HEK293 (cell line): ENCODE measurements around the gene GDE1.

Experiments used
- KLF8 ChIP-seq: fragments of 450-650 bp; formaldehyde crosslinking; IDR thresholded peaks from 2 replicates; pipeline ENCODE4 v1.5.1; 2016; ENCODE audit warnings: missing biosample characterization, missing genetic modification characterization
- MYNN ChIP-seq: fragments of 450-650 bp; formaldehyde crosslinking; IDR thresholded peaks from 2 replicates; pipeline ENCODE4 v1.5.1; 2016; ENCODE audit warnings: missing biosample characterization, missing genetic modification characterization, borderline replicate concordance
- OVOL3 ChIP-seq: fragments of 450-650 bp; formaldehyde crosslinking; IDR thresholded peaks from 2 replicates; pipeline ENCODE4 v1.5.1; 2016; ENCODE audit warnings: missing biosample characterization, missing genetic modification characterization
- PRDM1 ChIP-seq: fragments of 450-650 bp; formaldehyde crosslinking; IDR thresholded peaks from 2 replicates; pipeline ENCODE4; 2016; ENCODE audit warnings: missing biosample characterization, missing genetic modification characterization
- PRDM10 ChIP-seq: fragments of 450-650 bp; formaldehyde crosslinking; IDR thresholded peaks from 2 replicates; pipeline ENCODE4 v1.5.1; 2016; ENCODE audit warnings: missing biosample characterization, missing genetic modification characterization
- PRDM4 ChIP-seq: fragments of 450-650 bp; formaldehyde crosslinking; IDR thresholded peaks from 2 replicates; pipeline ENCODE4 v1.5.1; 2017; ENCODE audit warnings: missing biosample characterization, missing genetic modification characterization
- SCRT1 ChIP-seq: fragments of 450-650 bp; formaldehyde crosslinking; IDR thresholded peaks from 2 replicates; pipeline ENCODE4 v1.5.1; 2016; ENCODE audit warnings: missing biosample characterization, missing genetic modification characterization, borderline replicate concordance
- SCRT2 ChIP-seq: fragments of 450-650 bp; formaldehyde crosslinking; IDR thresholded peaks from 2 replicates; pipeline ENCODE4 v1.5.1; 2016; ENCODE audit warnings: missing biosample characterization, missing genetic modification characterization
- SP2 ChIP-seq: fragments of 450-650 bp; formaldehyde crosslinking; IDR thresholded peaks from 2 replicates; pipeline ENCODE4 v1.5.1; 2016; ENCODE audit warnings: missing biosample characterization, missing genetic modification characterization
- SP3 ChIP-seq: fragments of 450-650 bp; formaldehyde crosslinking; IDR thresholded peaks from 2 replicates; pipeline ENCODE4 v1.5.1; 2016; ENCODE audit warnings: missing biosample characterization, missing genetic modification characterization
- ZBTB1 ChIP-seq: fragments of 450-650 bp; formaldehyde crosslinking; IDR thresholded peaks from 2 replicates; pipeline ENCODE4 v1.5.1; 2016; ENCODE audit warnings: missing biosample characterization, missing genetic modification characterization
- ZBTB11 ChIP-seq: fragments of 450-650 bp; formaldehyde crosslinking; conservative IDR thresholded peaks from 2 replicates; pipeline ENCODE4 v1.5.1; 2016; ENCODE audit warnings: low read depth, missing biosample characterization, missing genetic modification characterization
- ZFP3 ChIP-seq: fragments of 450-650 bp; formaldehyde crosslinking; IDR thresholded peaks from 2 replicates; pipeline ENCODE4 v1.5.1; 2016; ENCODE audit warnings: low read depth, missing biosample characterization, missing genetic modification characterization
- ZFP41 ChIP-seq: fragments of 450-650 bp; formaldehyde crosslinking; IDR thresholded peaks from 2 replicates; pipeline ENCODE4 v1.5.1; 2016; ENCODE audit warnings: missing biosample characterization, missing genetic modification characterization, borderline replicate concordance
- ZNF114 ChIP-seq: fragments of 450-650 bp; formaldehyde crosslinking; IDR thresholded peaks from 2 replicates; pipeline ENCODE4 v1.5.0; 2017; ENCODE audit warnings: missing biosample characterization, missing genetic modification characterization
- ZNF133 ChIP-seq: fragments of 450-650 bp; formaldehyde crosslinking; IDR thresholded peaks from 2 replicates; pipeline ENCODE4 v1.5.1; 2016; ENCODE audit warnings: missing biosample characterization, missing genetic modification characterization
- ZNF221 ChIP-seq: fragments of 450-650 bp; formaldehyde crosslinking; IDR thresholded peaks from 2 replicates; pipeline ENCODE4 v1.5.1; 2017; ENCODE audit warnings: missing biosample characterization, missing genetic modification characterization, borderline replicate concordance
- ZNF26 ChIP-seq: fragments of 450-650 bp; formaldehyde crosslinking; IDR thresholded peaks from 2 replicates; pipeline ENCODE4 v1.5.1; 2016; ENCODE audit warnings: missing biosample characterization, missing genetic modification characterization
- ZNF311 ChIP-seq: fragments of 450-650 bp; formaldehyde crosslinking; IDR thresholded peaks from 2 replicates; pipeline ENCODE4 v1.5.1; 2017; ENCODE audit warnings: missing biosample characterization, missing genetic modification characterization, borderline replicate concordance
- ZNF335 ChIP-seq: fragments of 450-650 bp; formaldehyde crosslinking; conservative IDR thresholded peaks from 2 replicates; pipeline ENCODE4 v1.5.1; 2016; ENCODE audit warnings: missing biosample characterization, missing genetic modification characterization
- ZNF341 ChIP-seq: fragments of 450-650 bp; formaldehyde crosslinking; IDR thresholded peaks from 2 replicates; pipeline ENCODE4; 2016; ENCODE audit warnings: low read depth, missing biosample characterization, missing genetic modification characterization
- ZNF394 ChIP-seq: fragments of 450-650 bp; formaldehyde crosslinking; IDR thresholded peaks from 2 replicates; pipeline ENCODE4 v1.5.1; 2016; ENCODE audit warnings: missing biosample characterization, missing genetic modification characterization, mild to moderate bottlenecking, moderate library complexity, borderline replicate concordance
- ZNF416 ChIP-seq: fragments of 450-650 bp; formaldehyde crosslinking; IDR thresholded peaks from 2 replicates; pipeline ENCODE4 v1.5.1; 2016; ENCODE audit warnings: missing biosample characterization, missing genetic modification characterization
- ZNF449 ChIP-seq: fragments of 450-650 bp; formaldehyde crosslinking; IDR thresholded peaks from 2 replicates; pipeline ENCODE4 v1.5.1; 2017; ENCODE audit warnings: missing biosample characterization, mild to moderate bottlenecking, missing genetic modification characterization, moderate library complexity
- ZNF768 ChIP-seq: fragments of 450-650 bp; formaldehyde crosslinking; IDR thresholded peaks from 2 replicates; pipeline ENCODE4 v1.5.1; 2018; ENCODE audit warnings: missing biosample characterization, mild to moderate bottlenecking, missing genetic modification characterization
- ZNF791 ChIP-seq: fragments of 450-650 bp; formaldehyde crosslinking; IDR thresholded peaks from 2 replicates; pipeline ENCODE4 v1.5.1; 2016; ENCODE audit warnings: missing biosample characterization, missing genetic modification characterization

Gene GDE1

GRCh38 chr16:19555938-19556771 is 34.3 kb upstream of the GDE1 start (continued):
- no peak for TF ChIP-seq PRDM4 (tag by site-specific recombination)
- peak; percentile 57 for TF ChIP-seq SP3 (tag by site-specific recombination)
- TF ChIP-seq PRDM10 (tag by site-specific recombination) = no peak
- TF ChIP-seq ZNF341 (tag by site-specific recombination) = no peak
- TF ChIP-seq OVOL3 = no peak
- no peak for TF ChIP-seq KLF8 (tag by site-specific recombination)
- 0 out of 2 replicates have a peak, but pooled peaks have one; percentile 34 for TF ChIP-seq SCRT1 (tag by site-specific recombination)
- TF ChIP-seq SCRT2 (tag by site-specific recombination) = peak; percentile 88
- TF ChIP-seq ZNF133 (tag by site-specific recombination) = no peak
- peak; percentile 53 for TF ChIP-seq SP2
- no peak for TF ChIP-seq ZBTB11 (tag by site-specific recombination)
- TF ChIP-seq ZNF26 (tag by site-specific recombination) = no peak
- TF ChIP-seq ZNF791 (tag by site-specific recombination) = no peak
- TF ChIP-seq ZNF221 (tag by site-specific recombination) = no peak
- no peak for TF ChIP-seq ZBTB1 (tag by site-specific recombination)
- peak; percentile 89 for TF ChIP-seq ZNF335 (tag by site-specific recombination)
- peak; percentile 33; the same call in 1 of the 2 replicates for TF ChIP-seq ZNF394 (tag by site-specific recombination)
- no peak for TF ChIP-seq ZNF311 (tag by site-specific recombination)
- TF ChIP-seq PRDM1 (tag by site-specific recombination) = peak; percentile 76
- TF ChIP-seq ZFP41 (tag by site-specific recombination) = no peak
- peak; percentile 72; the same call in 1 of the 2 replicates for TF ChIP-seq ZNF768 (tag by site-specific recombination)
- no peak for TF ChIP-seq ZNF114 (tag by site-specific recombination)
- no peak for TF ChIP-seq ZNF416 (tag by site-specific recombination)
- TF ChIP-seq MYNN = no peak
- peak; percentile 98 for TF ChIP-seq ZFP3 (tag by site-specific recombination)
- TF ChIP-seq ZNF449 = no peak
